NCI-H1048 (cell line): ENCODE results near the gene SPATA20.

Source experiments
- DNase-seq: peaks from one replicate; lab custom pipeline; 2025; lab: John Stamatoyannopoulos, UW

The SPATA20 gene

DNA sequence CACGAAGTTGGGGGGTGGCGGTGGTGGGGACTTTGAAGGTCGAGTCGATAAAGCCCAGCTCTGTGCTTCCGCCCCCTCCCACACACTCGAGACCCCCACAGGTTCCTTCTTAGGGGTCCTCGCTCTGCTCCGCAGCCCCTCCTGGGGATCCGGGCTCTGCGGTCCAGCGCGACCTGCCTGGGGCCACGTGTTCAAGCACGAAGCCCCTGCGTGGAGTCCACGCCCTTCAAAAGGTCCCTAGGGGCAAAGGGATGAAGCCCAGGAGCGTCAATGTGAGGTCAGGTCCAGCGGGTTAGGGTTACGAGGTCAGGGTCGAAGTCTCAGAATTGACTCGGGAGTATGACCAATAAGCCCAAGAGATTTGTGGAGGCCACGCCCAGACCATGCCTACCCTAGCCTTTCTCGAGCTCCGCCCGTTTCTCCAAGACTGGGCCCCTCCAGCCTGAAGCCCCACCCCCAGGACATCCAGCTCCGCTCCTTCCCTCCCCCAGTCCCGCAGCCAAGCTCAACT, 12.8 kb downstream of the SPATA20 start:
- DNase-seq: peak; percentile 17

GRCh38 chr17:50560185-50560824, 13.3 kb downstream of the SPATA20 start, which contains the start of gene CACNA1G:
Gene CACNA1G, plus strand, starts transcription at chr17:50560715. Its CDS starts 745 bp downstream, at chr17:50561460.
- DNase-seq: peak; percentile 59

- DNase-seq: no peak
Measured at GRCh38 chr17:50560931-50561745, 14.2 kb downstream of the SPATA20 start.

- no peak for DNase-seq
Measured at GRCh38 chr17:50561746-50562141, 14.8 kb downstream of the SPATA20 start.

DNA sequence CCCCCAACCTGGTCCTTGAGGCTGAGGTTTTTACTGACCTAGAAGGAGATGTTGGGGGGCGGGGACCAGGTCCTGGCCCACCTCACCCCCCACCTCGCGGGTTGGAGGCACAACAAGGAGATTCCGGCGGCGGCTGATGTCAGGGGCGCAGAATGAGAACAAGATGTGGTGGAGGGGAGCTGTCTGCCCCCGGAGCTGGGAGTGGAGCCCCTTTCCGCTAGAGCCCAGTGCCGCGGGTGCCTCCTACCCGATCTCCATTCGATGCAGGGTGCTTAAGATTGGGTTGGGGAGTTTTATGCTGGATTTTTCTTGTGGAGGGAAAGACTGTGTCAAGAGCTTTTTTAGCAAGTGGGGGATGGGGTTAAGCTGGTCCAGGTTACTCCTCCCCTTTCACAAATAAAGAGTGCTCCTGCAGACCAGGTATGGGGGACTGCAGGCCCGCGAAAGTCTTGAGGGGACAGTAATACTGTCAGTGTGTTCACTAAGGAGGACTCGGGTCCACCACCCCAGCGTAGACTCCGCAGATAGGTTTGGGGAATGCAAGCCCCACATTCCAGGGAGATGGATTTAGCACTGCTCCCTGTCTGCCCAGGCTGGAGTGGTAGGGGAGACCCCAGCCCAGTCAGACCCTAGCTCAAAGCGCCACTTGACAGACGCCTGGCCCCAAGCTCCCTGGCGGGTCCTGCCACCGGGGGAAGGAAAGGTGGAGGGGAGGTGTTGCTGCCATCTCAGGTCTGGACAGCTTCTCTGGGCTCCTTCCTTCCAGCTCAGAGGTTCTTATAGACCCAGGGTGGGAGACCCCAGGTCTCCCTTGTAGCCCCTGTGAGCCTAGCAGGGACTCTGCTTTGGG, 15.5 kb downstream of the SPATA20 start:
- DNase-seq: no peak

- no peak for DNase-seq
Measured at GRCh38 chr17:50563092-50563511, 16.1 kb downstream of the SPATA20 start.

DNA sequence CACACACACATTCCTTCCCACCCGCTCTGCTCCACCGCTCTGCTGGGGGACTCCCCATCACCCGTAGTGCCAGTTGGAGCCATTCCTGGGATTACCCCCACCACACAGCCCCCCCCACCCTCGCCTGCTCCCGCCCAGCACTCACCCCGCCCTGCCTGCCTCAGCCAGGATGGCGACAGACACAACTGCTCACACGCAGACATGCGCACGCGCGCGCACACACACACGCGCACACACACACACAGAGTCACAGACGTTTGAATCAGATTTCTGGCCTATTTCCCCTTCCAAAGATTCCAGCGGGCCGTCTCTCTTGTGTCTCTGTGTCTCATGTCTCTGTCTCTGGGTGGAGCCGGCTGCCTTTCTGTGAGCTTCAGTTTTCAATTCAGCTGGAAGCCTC, 17.9 kb downstream of the SPATA20 start:
- DNase-seq: no peak

GRCh38 chr17:50565402-50566350, 18.7 kb downstream of the SPATA20 start:
- no peak for DNase-seq

GRCh38 chr17:50566886-50567285, 19.9 kb downstream of the SPATA20 start:
- no peak for DNase-seq

DNA sequence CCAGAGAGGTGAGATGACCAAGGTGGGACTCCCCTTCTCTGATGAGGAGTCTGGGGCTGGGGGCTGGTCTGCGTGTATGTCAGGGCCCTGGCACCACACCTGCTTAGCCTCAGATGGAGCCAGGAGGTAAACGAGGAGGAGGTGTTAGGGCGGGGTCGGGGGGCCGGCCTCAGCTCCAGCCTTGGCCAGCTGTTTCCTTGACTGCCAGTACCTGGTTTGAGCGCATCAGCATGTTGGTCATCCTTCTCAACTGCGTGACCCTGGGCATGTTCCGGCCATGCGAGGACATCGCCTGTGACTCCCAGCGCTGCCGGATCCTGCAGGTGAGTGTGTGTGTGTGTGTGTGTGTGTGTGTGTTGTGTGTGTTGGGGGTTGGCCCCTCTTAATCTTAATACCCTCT, 21.7 kb downstream of the SPATA20 start:
- DNase-seq: no peak

DNA sequence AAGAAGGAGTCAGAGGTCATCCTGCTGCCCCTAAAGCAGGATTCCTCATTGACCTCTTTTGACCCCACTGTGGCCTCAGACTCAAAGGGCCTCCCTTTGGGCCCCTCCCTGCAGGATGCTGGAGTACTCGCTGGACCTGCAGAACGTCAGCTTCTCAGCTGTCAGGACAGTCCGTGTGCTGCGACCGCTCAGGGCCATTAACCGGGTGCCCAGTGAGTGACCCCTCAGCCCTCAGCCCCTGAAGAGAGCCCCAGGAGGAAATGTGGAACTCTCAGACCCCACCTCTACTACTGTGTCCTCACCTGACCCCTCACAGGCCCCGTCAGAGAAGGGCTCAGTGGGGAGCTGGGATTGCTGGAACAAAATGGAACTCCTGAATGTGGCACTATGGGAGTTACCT, 22.6 kb downstream of the SPATA20 start:
- DNase-seq: no peak

DNA sequence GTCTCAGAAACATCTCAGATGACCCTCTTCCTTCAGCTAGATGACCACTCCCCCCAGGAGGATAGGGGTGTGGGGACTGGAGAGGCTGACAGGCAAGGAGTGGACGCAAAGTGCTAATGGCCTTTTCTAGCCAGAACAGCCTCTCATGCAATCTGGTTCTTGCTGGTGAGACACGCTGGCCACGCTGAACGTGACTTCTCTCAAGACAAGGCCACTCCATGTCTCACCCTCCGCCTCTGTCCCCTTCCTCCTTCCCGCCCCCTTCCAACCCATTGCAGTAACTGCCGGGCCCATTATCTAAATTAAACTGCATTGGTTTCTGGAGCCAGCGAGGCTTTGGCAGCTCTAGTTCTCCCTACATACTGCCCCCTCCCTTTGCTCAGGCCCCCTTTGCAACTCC, 23.1 kb downstream of the SPATA20 start:
- no peak for DNase-seq

GRCh38 chr17:50570528-50570927, 23.6 kb downstream of the SPATA20 start:
- DNase-seq: no peak

DNA sequence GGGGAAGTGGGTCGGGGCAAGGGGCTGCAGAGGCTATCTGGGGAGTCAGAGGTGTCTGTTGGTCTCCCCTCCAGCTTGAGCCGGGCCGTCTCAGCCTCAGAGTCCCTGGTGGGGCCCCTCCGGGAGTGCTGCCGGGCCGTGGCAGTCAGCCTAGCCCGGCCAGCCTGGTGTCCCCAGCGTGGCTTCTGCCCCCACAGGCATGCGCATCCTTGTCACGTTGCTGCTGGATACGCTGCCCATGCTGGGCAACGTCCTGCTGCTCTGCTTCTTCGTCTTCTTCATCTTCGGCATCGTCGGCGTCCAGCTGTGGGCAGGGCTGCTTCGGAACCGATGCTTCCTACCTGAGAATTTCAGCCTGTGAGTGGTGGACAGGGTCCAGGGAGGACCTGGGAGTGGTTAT, 24.7 kb downstream of the SPATA20 start:
- no peak for DNase-seq

DNA sequence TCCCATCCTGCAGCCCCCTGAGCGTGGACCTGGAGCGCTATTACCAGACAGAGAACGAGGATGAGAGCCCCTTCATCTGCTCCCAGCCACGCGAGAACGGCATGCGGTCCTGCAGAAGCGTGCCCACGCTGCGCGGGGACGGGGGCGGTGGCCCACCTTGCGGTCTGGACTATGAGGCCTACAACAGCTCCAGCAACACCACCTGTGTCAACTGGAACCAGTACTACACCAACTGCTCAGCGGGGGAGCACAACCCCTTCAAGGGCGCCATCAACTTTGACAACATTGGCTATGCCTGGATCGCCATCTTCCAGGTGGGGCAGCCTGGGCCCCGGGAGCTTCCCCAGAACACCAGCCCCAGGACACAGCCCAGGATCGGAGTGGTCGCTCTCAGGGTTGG, 25.6 kb downstream of the SPATA20 start:
- DNase-seq: no peak

DNA sequence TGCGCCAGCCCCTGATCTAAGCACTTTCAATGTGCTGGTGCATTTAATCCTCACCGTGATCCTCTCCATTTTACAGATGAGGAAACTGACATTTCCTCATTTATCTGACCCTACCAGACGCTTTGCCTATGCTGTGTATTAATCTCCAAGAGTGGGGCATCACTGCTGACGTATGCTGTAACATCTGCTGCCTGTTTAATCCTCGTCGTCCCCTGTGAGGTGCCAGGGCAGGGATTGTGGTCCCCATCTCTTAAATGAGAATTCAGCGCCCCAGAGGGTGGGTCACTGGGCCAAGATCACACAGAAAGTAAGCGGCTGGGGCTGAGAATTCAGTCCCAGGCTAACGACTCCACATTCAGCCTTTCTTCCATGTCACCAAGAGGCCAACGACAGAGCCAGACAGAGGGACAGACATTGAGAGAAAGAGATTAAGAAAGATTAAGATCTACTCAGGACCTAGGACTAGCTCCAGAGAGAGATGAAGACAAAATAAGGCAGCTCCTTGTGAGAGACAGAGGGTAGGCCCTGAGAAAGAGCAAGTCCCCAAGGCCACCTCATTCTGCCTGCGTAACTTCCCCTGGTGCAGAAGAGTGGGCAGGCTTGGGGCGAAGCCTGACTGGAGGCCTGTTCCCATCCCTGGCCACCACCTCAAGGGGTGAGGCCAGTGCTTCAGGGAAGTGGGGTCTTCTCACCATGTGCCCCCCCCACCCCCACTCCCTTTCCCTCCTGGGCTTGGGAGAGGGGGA, 27.1 kb downstream of the SPATA20 start:
- no peak for DNase-seq

DNA sequence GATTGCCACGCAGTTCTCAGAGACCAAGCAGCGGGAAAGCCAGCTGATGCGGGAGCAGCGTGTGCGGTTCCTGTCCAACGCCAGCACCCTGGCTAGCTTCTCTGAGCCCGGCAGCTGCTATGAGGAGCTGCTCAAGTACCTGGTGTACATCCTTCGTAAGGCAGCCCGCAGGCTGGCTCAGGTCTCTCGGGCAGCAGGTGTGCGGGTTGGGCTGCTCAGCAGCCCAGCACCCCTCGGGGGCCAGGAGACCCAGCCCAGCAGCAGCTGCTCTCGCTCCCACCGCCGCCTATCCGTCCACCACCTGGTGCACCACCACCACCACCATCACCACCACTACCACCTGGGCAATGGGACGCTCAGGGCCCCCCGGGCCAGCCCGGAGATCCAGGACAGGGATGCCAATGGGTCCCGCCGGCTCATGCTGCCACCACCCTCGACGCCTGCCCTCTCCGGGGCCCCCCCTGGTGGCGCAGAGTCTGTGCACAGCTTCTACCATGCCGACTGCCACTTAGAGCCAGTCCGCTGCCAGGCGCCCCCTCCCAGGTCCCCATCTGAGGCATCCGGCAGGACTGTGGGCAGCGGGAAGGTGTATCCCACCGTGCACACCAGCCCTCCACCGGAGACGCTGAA, 28.7 kb downstream of the SPATA20 start:
- no peak for DNase-seq

- DNase-seq: no peak
Measured at GRCh38 chr17:50576864-50577263, 29.9 kb downstream of the SPATA20 start.

DNA sequence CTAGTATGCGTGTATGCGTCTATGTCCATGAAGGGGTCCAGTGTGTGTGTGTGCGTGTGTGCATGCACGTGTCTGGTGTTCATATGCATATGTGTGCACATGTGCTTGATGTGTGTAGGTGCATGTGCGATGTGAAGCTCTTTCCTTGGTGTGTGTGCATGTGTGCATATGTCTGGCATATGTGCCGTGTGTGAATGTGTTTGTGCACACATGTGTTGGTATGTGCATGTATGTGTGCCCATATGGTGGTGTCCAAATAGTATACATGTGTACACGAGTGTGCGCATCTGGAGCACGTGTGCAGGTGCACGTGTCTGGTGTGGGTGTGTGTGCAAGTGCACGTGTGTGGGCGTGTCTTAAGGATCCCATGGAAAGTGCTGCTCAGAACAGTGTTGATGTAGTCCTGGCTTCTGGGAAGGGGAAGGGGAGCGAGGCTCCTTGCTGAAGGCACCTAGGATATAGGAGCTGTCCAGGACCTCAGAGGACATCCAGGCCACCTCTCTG, 30.5 kb downstream of the SPATA20 start:
- DNase-seq: no peak

GRCh38 chr17:50578173-50578572, 31.2 kb downstream of the SPATA20 start:
- no peak for DNase-seq
